Adrenal gland (tissue), 5 donors: Measurements from ENCODE around the gene KRTAP4-16.

Source experiments
- POLR2A ChIP-seq, 2 donors: fragments of 450-650 bp; IDR thresholded peaks; one replicate each; pipeline ENCODE4 v1.6.1; 2017; ENCODE audit warnings: antibody characterized with exemption in 2 of 2, mild to moderate bottlenecking in 2 of 2, moderate library complexity in 1 of 2
- TF ChIP-seq, protein P1 (sequence below), 6 experiments: fragments of 450-650 bp in 4 of 6; fragments of 200-600 bp in 2 of 6; sonication (generic) in 1 of 6; IDR thresholded peaks; 1 replicate in 5 of 6; 2 replicates in 1 of 6; pipeline versions ENCODE4 v1.5.1 to v1.8.0; 2016 to 2021; ENCODE audit warnings: antibody characterized with exemption in 6 of 6, mild to moderate bottlenecking in 2 of 6, moderate library complexity in 1 of 6
- donor health status: DM: no; HTN: no; CAD: no.

DNA sequence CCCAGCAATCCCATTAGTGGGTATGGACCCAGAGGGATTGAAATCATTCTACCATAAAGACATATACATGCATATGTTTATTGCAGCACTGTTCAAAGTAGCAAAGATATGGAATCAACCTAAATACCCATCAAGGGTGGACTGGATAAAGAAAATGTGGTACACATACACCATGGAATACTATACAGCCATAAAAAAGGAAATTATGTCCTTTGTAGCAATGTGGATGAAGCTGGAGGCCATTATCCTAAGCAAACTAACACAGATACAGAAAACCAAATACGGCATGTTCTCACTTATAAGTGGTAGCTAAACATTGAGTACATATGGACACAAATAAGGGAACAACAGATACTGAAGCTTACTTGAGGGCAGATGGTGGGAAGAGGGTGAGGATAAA lies 44.5 kb downstream of the KRTAP4-16 start:
- TF ChIP-seq, protein P1, sequence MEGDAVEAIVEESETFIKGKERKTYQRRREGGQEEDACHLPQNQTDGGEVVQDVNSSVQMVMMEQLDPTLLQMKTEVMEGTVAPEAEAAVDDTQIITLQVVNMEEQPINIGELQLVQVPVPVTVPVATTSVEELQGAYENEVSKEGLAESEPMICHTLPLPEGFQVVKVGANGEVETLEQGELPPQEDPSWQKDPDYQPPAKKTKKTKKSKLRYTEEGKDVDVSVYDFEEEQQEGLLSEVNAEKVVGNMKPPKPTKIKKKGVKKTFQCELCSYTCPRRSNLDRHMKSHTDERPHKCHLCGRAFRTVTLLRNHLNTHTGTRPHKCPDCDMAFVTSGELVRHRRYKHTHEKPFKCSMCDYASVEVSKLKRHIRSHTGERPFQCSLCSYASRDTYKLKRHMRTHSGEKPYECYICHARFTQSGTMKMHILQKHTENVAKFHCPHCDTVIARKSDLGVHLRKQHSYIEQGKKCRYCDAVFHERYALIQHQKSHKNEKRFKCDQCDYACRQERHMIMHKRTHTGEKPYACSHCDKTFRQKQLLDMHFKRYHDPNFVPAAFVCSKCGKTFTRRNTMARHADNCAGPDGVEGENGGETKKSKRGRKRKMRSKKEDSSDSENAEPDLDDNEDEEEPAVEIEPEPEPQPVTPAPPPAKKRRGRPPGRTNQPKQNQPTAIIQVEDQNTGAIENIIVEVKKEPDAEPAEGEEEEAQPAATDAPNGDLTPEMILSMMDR (IDR thresholded peaks at IDR 0.05), result no peak
- no peak for TF ChIP-seq POLR2A (IDR thresholded peaks at IDR 0.05)
